Head of caudate nucleus (tissue), 42 donors: ENCODE results near the gene SLC25A26.

Experiments used
- DNase-seq, 42 donors: peaks; one replicate each; pipeline versions ENCODE4 v3.0.0 to v3.0.0-alpha.2; 2020 to 2021; ENCODE audit warnings: mixed read lengths in 7 of 42
- intact Hi-C: fragments of 100-400 bp; cut with DNase I; formaldehyde crosslinking; loops from one replicate; pipeline ENCODE4 v1.15.0; 2022

SLC25A26 gene, protein sequence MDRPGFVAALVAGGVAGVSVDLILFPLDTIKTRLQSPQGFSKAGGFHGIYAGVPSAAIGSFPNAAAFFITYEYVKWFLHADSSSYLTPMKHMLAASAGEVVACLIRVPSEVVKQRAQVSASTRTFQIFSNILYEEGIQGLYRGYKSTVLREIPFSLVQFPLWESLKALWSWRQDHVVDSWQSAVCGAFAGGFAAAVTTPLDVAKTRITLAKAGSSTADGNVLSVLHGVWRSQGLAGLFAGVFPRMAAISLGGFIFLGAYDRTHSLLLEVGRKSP

GRCh38 chr3:66220602-66221377 is at the start of gene SLC25A26:
SLC25A26 (plus strand) TSS chr3:66221001; CDS start chr3:66221095, 94 bp downstream.
- intact Hi-C loops, result no loop called here
- DNase-seq, result peak; percentile 91 to 98 (median 95)

DNA sequence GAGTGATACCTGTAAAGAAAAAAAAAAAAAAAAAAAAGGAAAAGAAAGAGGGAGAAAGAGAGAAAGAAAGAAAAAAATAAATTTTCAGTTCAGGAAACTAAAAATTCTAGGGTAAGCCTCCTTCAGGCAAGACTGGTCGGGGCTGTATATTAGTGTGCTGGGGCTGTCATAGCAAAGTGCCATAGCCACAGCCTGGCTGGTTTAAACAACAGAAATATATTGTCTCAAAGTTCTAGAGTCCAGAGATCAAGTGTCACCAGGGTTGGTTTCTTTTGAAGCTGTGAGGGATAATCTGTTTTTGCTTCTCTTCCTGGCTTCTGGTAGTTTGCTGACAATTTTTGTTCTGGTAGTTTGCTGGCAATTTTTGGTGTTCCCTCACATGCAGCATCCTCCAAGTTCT is 48.4 kb upstream of the SLC25A26 start:
- intact Hi-C loops, result no loop called here
- DNase-seq, result no peak

DNA sequence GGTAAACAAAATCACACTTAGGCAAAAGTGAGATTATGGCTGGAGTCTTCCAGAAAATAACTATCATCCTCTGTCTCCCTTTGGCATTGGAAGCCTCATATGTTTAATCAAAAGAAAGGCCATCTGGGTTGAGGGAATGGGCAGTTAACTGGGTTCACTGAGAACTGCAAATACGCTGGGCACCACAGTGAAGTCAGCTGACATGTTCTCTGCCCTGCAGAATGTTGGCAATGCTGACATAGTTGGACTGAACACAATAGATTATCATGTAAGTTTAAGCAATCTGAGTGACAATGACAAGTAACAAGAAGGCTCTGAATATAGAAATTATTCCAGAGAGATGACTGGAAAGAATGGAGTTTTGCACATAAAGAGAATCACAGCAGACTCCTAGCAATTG is 43.8 kb upstream of the SLC25A26 start:
- intact Hi-C loops, result no loop called here
- peak in 34 of 42 donors; percentile 9 to 76 (median 38) for DNase-seq

GRCh38 chr3:66178206-66178605 is 42.6 kb upstream of the SLC25A26 start:
- intact Hi-C loops, result no loop called here
- DNase-seq, result no peak

GRCh38 chr3:66179793-66180192 is 41.0 kb upstream of the SLC25A26 start:
- no peak for DNase-seq
- intact Hi-C loops, result no loop called here

GRCh38 chr3:66181764-66182163 is 39.0 kb upstream of the SLC25A26 start:
- intact Hi-C loops, result no loop called here
- no peak for DNase-seq

DNA sequence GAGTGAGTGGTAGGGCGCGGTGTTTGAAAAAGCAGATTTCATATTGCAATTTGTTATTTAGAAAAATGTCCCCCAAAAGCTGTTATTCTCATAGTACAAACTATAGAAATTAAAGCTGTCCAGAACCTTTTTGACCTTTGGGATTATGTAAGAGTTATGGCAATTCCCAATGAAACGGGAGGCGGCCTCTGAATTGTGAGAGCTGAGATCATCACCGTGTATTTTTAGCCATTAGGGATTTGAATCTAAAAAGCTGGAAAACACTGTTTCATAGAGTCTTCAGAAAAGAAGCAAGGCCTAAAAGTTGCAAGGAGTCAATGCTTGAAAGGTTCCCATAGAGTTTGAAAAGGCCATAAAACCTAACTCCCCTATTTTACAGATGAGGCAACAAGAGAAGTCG is 38.6 kb upstream of the SLC25A26 start:
- DNase-seq, result no peak
- intact Hi-C loops, result no loop called here

- intact Hi-C loops, result no loop called here
- no peak for DNase-seq
These were observed 34.3 kb upstream of the SLC25A26 start for GRCh38 chr3:66186545-66186944.

GRCh38 chr3:66195347-66195783 is 25.4 kb upstream of the SLC25A26 start:
- DNase-seq, result peak; percentile 61 to 89 (median 79)
- intact Hi-C loops, result loop anchor here (10.0 kb wide), 1 partner anchor 411 kb away; no protein-coding TSS in a partner anchor

DNA sequence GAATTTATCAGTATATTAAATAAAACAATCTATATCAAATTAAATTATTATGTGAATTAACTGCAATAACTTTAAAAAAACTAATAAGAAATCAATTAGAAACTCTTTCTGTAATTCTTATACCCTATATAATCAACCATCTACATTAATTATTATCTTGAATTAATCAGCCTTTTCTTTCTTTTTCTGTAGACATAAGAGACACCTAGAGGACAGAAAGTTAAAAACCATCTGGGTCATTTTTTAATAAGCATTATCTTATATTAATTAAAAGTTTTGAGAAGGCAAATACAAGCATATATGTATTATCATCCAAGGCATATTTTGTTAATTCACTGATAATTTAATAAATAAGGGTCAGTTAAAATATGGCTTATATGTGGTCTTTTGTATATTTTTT is 24.2 kb upstream of the SLC25A26 start:
- intact Hi-C loops, result loop anchor here (10.0 kb wide), 1 partner anchor 412 kb away; no protein-coding TSS in a partner anchor
- no peak for DNase-seq

DNA sequence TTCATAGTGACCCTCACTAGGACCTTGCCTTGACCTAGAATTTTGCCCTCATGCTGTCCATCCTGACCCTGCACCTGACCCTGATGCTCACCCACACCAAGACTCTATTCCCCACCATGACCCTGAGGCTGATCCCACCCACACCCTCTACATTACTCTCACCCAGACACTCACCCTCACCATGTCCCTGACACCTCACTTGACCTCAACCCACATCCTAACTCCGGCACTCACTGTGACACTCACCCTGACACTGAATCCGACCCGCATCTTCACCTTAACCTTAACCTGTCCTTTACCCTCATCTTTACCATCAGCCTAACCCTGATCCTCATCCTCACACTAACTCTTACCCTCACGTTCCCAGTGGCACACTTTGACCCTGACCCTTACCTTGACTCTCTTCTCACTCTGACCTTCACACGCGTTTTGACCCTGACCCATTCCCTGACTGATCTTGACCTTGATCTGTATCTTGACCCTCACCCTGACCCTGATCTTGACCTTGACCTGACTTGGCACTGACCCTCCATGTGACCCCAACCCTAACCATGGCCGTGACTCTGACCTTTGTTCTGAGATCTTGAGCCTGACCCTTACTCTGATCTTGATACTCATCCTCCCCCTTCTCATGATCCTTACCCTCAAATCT is 22.2 kb upstream of the SLC25A26 start:
- intact Hi-C loops, result loop anchor here (10.0 kb wide), 1 partner anchor 414 kb away; no protein-coding TSS in a partner anchor

GRCh38 chr3:66199089-66199473 is 21.7 kb upstream of the SLC25A26 start:
- intact Hi-C loops, result loop anchor here (10.0 kb wide), 1 partner anchor 414 kb away; no protein-coding TSS in a partner anchor
- DNase-seq, result no peak

More for the DNA sequence above, 22.2 kb upstream of the SLC25A26 start:
- no peak for DNase-seq

- peak in 1 of 42 donors; percentile 9 for DNase-seq
- intact Hi-C loops, result no loop called here
These were observed 20.7 kb upstream of the SLC25A26 start for GRCh38 chr3:66200147-66200546.

- intact Hi-C loops, result no loop called here
- no peak for DNase-seq
These were observed 20.0 kb upstream of the SLC25A26 start for GRCh38 chr3:66200786-66201185.

- intact Hi-C loops, result no loop called here
- DNase-seq, result no peak
These were observed 17.5 kb upstream of the SLC25A26 start for GRCh38 chr3:66203275-66203674.

DNA sequence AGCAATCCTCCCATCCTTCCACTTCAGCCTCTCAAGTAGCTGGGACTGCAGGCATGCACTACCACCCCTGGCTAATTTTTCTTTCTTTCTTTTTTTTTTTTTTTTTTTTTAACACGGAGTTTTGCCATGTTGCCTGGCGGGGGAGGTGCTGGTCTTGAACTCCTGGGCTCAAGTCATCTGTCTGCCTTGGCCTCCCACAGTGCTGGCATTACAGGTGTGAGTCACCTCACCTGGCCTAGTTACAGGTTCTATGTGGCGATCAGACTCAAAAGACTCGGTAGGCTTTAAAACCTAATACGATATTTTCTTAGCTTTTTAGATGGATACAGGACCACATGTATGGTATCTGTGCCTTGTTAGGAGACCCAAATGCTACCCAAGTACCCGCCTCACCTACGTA is 14.0 kb upstream of the SLC25A26 start:
- intact Hi-C loops, result no loop called here
- DNase-seq, result no peak

DNA sequence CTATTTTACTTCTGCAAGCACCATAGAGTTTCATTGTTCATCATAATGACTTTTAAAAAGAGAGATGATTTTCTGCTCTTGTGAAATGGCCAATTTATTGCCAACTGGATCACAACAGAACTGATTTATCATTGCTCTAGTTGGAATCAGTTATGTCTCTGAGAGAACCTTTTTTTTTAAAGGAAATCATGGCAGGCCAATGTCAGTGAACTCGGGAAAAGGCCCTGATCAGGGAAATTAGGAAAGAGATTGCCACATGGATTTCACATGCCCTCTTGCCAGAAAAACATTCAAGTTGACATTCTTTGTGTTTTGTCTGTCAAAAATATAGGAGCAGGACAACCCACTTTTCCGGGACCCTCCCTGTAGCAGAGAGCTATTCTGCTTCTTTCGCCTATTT is 12.6 kb upstream of the SLC25A26 start:
- intact Hi-C loops, result no loop called here
- no peak for DNase-seq

- intact Hi-C loops, result no loop called here
- DNase-seq, result no peak
These were observed 10.0 kb upstream of the SLC25A26 start for GRCh38 chr3:66210687-66211295.

DNA sequence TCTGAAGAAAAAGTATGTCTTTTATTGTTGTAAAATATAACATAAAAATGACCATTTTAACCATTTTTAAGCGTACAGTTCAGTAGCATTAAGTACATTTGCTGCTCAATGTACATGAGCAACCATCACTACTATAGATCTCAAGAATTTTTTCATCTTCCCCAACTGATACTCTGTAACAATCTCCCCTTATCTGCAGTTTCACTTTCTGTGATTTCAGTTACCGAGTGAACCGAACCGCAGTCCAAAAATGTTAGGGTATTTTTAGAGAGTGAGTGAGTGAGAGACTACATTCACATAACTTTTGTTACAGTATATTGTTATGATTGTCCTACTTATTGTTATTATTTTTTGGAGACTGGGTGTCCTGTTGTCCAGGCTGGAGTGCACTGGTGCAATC is 9.0 kb upstream of the SLC25A26 start:
- DNase-seq, result no peak
- intact Hi-C loops, result no loop called here
